Measurements from ENCODE around the gene DAGLA.

- TF ChIP-seq POLR2A (IDR thresholded peaks at IDR 0.05) (no peak), CTCF (IDR thresholded peaks at IDR 0.05) (no peak)
Measured at GRCh38 chr11:61650781-61651571, 29.2 kb upstream of the DAGLA start.
